HG03432 (cell line): ENCODE measurements around the gene HMGCR.

Experiments used
- ATAC-seq: cut with Tn5 transposase; IDR thresholded peaks from one replicate; pipeline ENCODE4 v1.9.1; 2021; ENCODE audit warnings: mild to moderate bottlenecking, moderate library complexity; ENCODE audit not compliant: unreplicated experiment

Gene HMGCR

GRCh38 chr5:75380099-75380498 is 43.1 kb downstream of the HMGCR start:
- ATAC-seq, result no peak

GRCh38 chr5:75381456-75381855 is 44.4 kb downstream of the HMGCR start:
- no peak for ATAC-seq

- ATAC-seq, result no peak
Observed at GRCh38 chr5:75384218-75384617, 47.2 kb downstream of the HMGCR start.

GRCh38 chr5:75387806-75388205 is 50.8 kb downstream of the HMGCR start:
- ATAC-seq, result no peak

GRCh38 chr5:75389430-75389829 is 52.4 kb downstream of the HMGCR start:
- ATAC-seq, result no peak

GRCh38 chr5:75395277-75395676 is 58.3 kb downstream of the HMGCR start:
- ATAC-seq, result no peak

GRCh38 chr5:75405296-75405695 is 68.3 kb downstream of the HMGCR start:
- no peak for ATAC-seq
